Sigmoid colon (tissue), 7 donors: ENCODE results near the gene DAPK1. TPM values are rescaled to one million over a fixed set of nuclear protein-coding genes. Genes with fewer than 3 reads are reported as not detected.
"Not testable (repeated sequence)": the region's sequence is repeated elsewhere in the genome, so short reads cannot be mapped to it uniquely, and the experiment has no call there.

ENCODE experiments used
- DNase-seq: peaks from one replicate; pipeline ENCODE4 v3.0.0-alpha.2; 2019
- H3K27ac ChIP-seq, 4 donors: fragments of 200-600 bp; sonication (generic); one replicate each; pipeline ENCODE4 v1.5.1; 2016 to 2019; ENCODE audit warnings: mild to moderate bottlenecking in 1 of 4
- H3K27me3 ChIP-seq, 3 donors: fragments of 200-600 bp; sonication (generic); one replicate each; pipeline ENCODE4 v1.5.1; 2019; ENCODE audit warnings: mild to moderate bottlenecking in 1 of 3
- H3K36me3 ChIP-seq, 4 donors: fragments of 200-600 bp; sonication (generic); one replicate each; pipeline ENCODE4 v1.5.1; 2016 to 2019
- H3K4me1 ChIP-seq, 4 donors: fragments of 200-600 bp; sonication (generic); one replicate each; pipeline ENCODE4 v1.5.1; 2017 to 2019
- H3K4me3 ChIP-seq, 4 donors: fragments of 200-600 bp; sonication (generic); one replicate each; pipeline ENCODE4 v1.5.1; 2017 to 2019; ENCODE audit warnings: mild to moderate bottlenecking in 2 of 4, moderate library complexity in 1 of 4
- H3K9me3 ChIP-seq, 4 donors: fragments of 200-600 bp in 3 of 4; sonication (generic) in 3 of 4; one replicate each; pipeline versions ENCODE4 v1.5.1 to v1.6.1; 2013 to 2019
- EP300 ChIP-seq, 4 donors: sonication (generic); formaldehyde crosslinking; IDR thresholded peaks; one replicate each; pipeline ENCODE4 v1.6.1; 2017; ENCODE audit warnings: antibody characterized with exemption in 4 of 4
- POLR2A ChIP-seq, 2 donors: fragments of 450-650 bp; IDR thresholded peaks; one replicate each; pipeline ENCODE4 v1.6.1; 2016; ENCODE audit warnings: antibody characterized with exemption in 2 of 2, mild to moderate bottlenecking in 2 of 2, moderate library complexity in 2 of 2
- POLR2AphosphoS5 ChIP-seq, 4 donors: sonication (generic); formaldehyde crosslinking; IDR thresholded peaks; one replicate each; pipeline ENCODE4 v1.6.1; 2017; ENCODE audit warnings: antibody characterized with exemption in 4 of 4
- WGBS, 2 donors: extraction: QIAGEN DNeasy Blood & Tissue Kit; methylation state at CpG; one replicate each; pipeline ENCODE4 v1.1.7; 2013; 5-methylcytosine and 5-hydroxymethylcytosine counted together
- intact Hi-C: fragments of 100-400 bp; cut with DNase I; formaldehyde crosslinking; loops from one replicate; pipeline ENCODE4 v1.15.1; 2023
- polyA plus RNA-seq, 3 donors: library from polyadenylated mRNA; stranded (reverse); fragments of 200-250 nt; gene quantifications; one replicate each; pipeline ENCODE4 v1.2.3, GENCODE V29; 2013
- total RNA-seq, 4 donors: library from RNA; depleted of rRNA; stranded (reverse); fragments of >200 nt; gene quantifications; one replicate each; pipeline ENCODE4 v1.1.0, GENCODE V29; 2016
- TF ChIP-seq, protein P1 (sequence below), 4 experiments: fragments of 450-650 bp in 3 of 4; fragments of 200-600 bp in 1 of 4; IDR thresholded peaks; one replicate each; pipeline ENCODE4 v1.5.1; 2016 to 2019; ENCODE audit warnings: antibody characterized with exemption in 4 of 4, mild to moderate bottlenecking in 3 of 4, moderate library complexity in 2 of 4
- donor health status: healthy with polysubstance abuse.
- donor health status: Bipolar disorder and iron deficiency.
- donor health status: healthy.

The DAPK1 gene
- total and polyA plus RNA-seq, 7 donors, result 4.8 to 92.5 (median 78.1) TPM

- intact Hi-C loops, result no loop called here
- Histone ChIP-seq H3K27ac (peak overlapping the region; percentile 14 to 81 (median 64)), H3K27me3 (no peaks in the 10 kb centered on the region), H3K4me3 (no peak overlapping the region), H3K36me3 (no peaks in the 10 kb centered on the region), H3K4me1 (peaks cover 0 to 64% (median 60%) of the 10 kb centered on the region in 4 donors), H3K9me3 (no peaks in the 10 kb centered on the region)
- peak in 1 of 4 donors; percentile 22 for TF ChIP-seq POLR2AphosphoS5 (IDR thresholded peaks at IDR 0.05)
- no peak for TF ChIP-seq EP300 (IDR thresholded peaks at IDR 0.05)
- DNase-seq, result no peak
- 55 to 89% methylated on average over 6 of the region's 6 CpGs for WGBS, 2 donors
These were observed 50.0 kb downstream of the DAPK1 start for GRCh38 chr9:87547671-87548081.

DNA sequence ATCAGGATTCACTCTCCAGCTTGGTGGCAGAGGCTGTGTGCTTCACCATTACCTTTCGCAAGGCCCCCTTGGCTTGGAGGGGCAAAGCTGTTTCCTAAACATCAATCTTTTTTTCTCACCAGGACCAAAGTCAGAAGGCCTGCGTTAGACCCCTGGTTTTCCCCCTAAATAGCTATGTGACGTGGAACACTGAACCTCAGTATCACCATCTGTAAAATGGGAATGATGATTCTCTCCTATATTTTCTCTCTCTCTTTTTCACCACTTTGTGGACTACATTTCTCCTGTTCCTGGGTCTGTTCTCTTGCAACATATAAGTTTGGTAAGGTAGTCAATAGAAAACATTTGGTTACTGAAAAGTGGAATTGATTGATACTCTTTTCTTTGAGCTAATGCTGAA lies 50.5 kb downstream of the DAPK1 start:
- DNase-seq, result no peak
- H3K36me3 ChIP-seq, result no peaks in the 10 kb centered on the region
- peaks cover 0 to 69% (median 63%) of the 10 kb centered on the region in 4 donors for H3K4me1 ChIP-seq
- no peak overlapping the region for H3K4me3 ChIP-seq
- H3K27me3 ChIP-seq, result no peaks in the 10 kb centered on the region
- H3K9me3 ChIP-seq, result no peaks in the 10 kb centered on the region
- intact Hi-C loops, result no loop called here
- TF ChIP-seq POLR2AphosphoS5 (IDR thresholded peaks at IDR 0.05) (no peak), EP300 (IDR thresholded peaks at IDR 0.05) (no peak), POLR2A (IDR thresholded peaks at IDR 0.05) (no peak)
- TF ChIP-seq, protein P1, sequence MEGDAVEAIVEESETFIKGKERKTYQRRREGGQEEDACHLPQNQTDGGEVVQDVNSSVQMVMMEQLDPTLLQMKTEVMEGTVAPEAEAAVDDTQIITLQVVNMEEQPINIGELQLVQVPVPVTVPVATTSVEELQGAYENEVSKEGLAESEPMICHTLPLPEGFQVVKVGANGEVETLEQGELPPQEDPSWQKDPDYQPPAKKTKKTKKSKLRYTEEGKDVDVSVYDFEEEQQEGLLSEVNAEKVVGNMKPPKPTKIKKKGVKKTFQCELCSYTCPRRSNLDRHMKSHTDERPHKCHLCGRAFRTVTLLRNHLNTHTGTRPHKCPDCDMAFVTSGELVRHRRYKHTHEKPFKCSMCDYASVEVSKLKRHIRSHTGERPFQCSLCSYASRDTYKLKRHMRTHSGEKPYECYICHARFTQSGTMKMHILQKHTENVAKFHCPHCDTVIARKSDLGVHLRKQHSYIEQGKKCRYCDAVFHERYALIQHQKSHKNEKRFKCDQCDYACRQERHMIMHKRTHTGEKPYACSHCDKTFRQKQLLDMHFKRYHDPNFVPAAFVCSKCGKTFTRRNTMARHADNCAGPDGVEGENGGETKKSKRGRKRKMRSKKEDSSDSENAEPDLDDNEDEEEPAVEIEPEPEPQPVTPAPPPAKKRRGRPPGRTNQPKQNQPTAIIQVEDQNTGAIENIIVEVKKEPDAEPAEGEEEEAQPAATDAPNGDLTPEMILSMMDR (IDR thresholded peaks at IDR 0.05), result no peak
- 94 to 95% methylated on average over 3 of the region's 3 CpGs for WGBS, 2 donors
- peak overlapping the region; percentile 14 to 81 (median 64) for H3K27ac ChIP-seq

GRCh38 chr9:87549088-87549487 lies 51.4 kb downstream of the DAPK1 start:
- H3K36me3 ChIP-seq, H3K9me3 ChIP-seq, H3K27me3 ChIP-seq, DNase-seq, H3K4me3 ChIP-seq, intact Hi-C loops: not testable (repeated sequence)
- peak overlapping the region in 3 of 4 donors; percentile 79 to 81 (median 81) for H3K27ac ChIP-seq
- WGBS, 2 donors, result 95% methylated on average over 2 of the region's 2 CpGs
- peaks cover 0 to 76% (median 71%) of the 10 kb centered on the region in 4 donors for H3K4me1 ChIP-seq

GRCh38 chr9:87549791-87550190 lies 52.1 kb downstream of the DAPK1 start:
- intact Hi-C loops, result loop anchor here (5.0 kb wide), 1 partner anchor 32 kb away; no protein-coding TSS in a partner anchor
- H3K27ac ChIP-seq, result peak overlapping the region; percentile 64 to 81 (median 80)
- no peak overlapping the region for H3K4me3 ChIP-seq
- DNase-seq, result no peak
- 54 to 88% methylated on average over 7 of the region's 7 CpGs for WGBS, 2 donors
- no peaks in the 10 kb centered on the region for H3K27me3 ChIP-seq
- H3K4me1 ChIP-seq, result peaks cover 0 to 79% (median 78%) of the 10 kb centered on the region in 4 donors
- H3K36me3 ChIP-seq, result no peaks in the 10 kb centered on the region
- TF ChIP-seq, protein P1 (IDR thresholded peaks at IDR 0.05), result no peak
- TF ChIP-seq POLR2AphosphoS5 (IDR thresholded peaks at IDR 0.05) (no peak), POLR2A (IDR thresholded peaks at IDR 0.05) (no peak), EP300 (IDR thresholded peaks at IDR 0.05) (no peak)
- no peaks in the 10 kb centered on the region for H3K9me3 ChIP-seq

DNA sequence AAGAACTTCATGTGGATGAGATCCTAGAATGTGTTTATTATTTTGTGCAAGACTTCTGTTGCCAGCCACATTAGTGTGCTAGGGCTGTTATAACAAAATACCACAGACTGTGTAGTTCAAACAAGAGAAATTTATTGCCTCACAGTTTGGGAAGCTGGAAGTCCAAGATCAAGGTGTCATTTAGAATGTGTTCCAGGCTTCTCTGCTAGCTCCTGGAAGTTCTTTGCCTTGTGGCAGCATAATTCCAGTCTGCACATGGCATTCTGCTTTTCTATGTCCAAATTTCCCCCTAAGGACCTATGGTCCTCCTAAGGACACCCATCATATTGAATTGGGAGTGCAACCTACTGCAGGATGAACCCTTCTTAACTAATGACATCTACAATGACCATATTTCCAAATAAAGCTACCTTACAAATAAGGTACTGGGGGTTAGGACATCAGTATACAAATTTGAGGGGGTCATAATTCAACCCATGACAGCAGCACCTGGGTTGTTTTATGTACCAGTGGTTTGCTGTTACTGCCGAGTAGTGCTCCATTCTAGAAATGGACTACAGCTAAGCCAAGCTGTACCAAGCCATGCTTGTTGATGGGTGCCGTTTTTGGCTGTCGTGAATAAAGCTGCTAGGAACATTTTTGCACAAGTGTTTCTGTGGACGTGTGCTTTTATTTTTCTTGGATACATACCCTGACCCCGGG lies 52.7 kb downstream of the DAPK1 start:
- intact Hi-C loops, result loop anchor here (5.0 kb wide), 1 partner anchor 33 kb away; no protein-coding TSS in a partner anchor
- Histone ChIP-seq H3K4me3 (no peak overlapping the region), H3K9me3 (no peaks in the 10 kb centered on the region), H3K27ac (peak overlapping the region; percentile 64 to 81 (median 80)), H3K27me3 (no peaks in the 10 kb centered on the region), H3K4me1 (peaks cover 0 to 82% (median 79%) of the 10 kb centered on the region in 4 donors), H3K36me3 (no peaks in the 10 kb centered on the region)
- WGBS, 2 donors, result 82 to 92% methylated on average over 5 of the region's 5 CpGs
- DNase-seq, result no peak
- TF ChIP-seq, protein P1 (IDR thresholded peaks at IDR 0.05), result no peak
- TF ChIP-seq EP300 (IDR thresholded peaks at IDR 0.05) (peak in 1 of 4 donors; percentile 57), POLR2AphosphoS5 (IDR thresholded peaks at IDR 0.05) (peak in 3 of 4 donors; percentile 19 to 78 (median 70))
